H54 (cell line): ENCODE measurements around the gene ENTPD1.
"Not testable (repeated sequence)": the region's sequence is repeated elsewhere in the genome, so short reads cannot be mapped to it uniquely, and the experiment has no call there.

ENCODE experiments used
- DNase-seq: peaks from one replicate; pipeline ENCODE4 v3.0.0; 2011; ENCODE audit warnings: low spot score, mixed read lengths; ENCODE audit not compliant: insufficient read length
- FAIRE-seq: peaks from 3 replicates; lab custom pipeline; 2011; peaks lifted over from hg19 to GRCh38; lab: Jason Lieb, UNC
- POLR2A ChIP-seq: IDR thresholded peaks from 2 replicates; pipeline ENCODE4 v1.6.1; 2011; ENCODE audit warnings: low read depth, mild to moderate bottlenecking, low read length

ENTPD1 gene

GRCh38 chr10:95906677-95907455 is 150.9 kb downstream of the ENTPD1 start:
- TF ChIP-seq POLR2A, result no peak
- peak; percentile 29 for DNase-seq
- FAIRE-seq, result no peak

GRCh38 chr10:95907456-95908253 is 151.7 kb downstream of the ENTPD1 start, which contains the start of gene CC2D2B:
Gene CC2D2B, plus strand, starts transcription at chr10:95907975. Its CDS starts 3,349 bp downstream, at chr10:95911324.
- TF ChIP-seq POLR2A, result peak; percentile 55
- FAIRE-seq (no peak), DNase-seq (peak; percentile 86)

DNA sequence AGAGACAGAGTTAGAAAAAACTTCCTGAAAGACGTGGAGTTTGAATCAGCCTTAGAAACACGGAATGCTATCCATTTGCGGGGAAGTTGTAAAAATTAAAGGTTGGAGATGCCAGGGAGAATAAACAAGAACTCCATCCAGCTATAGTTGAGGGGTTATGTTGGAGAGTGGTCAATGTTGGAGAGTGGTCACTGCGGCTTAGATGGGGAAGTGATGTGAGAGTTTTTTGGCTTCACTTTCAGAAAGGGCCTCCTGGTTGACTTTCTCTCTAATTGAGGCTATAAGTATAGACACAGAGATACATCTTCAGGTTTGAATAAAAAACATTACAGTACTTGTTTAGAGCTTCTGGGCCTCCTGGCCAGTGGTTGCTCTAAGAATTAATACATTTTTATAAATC is 152.5 kb downstream of the ENTPD1 start:
- TF ChIP-seq POLR2A, result no peak
- DNase-seq (no peak), FAIRE-seq (no peak)

GRCh38 chr10:95909561-95909960 is 153.6 kb downstream of the ENTPD1 start:
- FAIRE-seq, result no peak
- DNase-seq, result no peak
- TF ChIP-seq POLR2A, result no peak

DNA sequence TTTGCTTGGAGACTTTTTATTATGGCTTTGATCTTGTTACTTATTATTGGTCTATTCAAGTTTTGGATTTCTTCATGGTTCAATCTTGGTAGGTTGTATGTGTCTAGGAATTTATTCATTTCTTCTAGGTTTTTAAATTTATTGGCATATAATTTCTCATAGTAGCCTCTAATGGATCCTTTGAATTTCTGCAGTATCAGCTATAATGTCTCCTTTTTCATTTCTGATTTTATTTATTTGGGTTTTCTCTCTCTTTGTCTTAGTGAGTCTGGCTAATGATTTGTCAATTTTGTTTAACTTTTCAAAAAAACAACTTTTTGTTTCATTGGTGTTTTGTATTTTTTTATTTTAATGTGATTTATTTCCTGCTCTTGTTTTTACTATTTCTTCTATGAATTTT is 160.1 kb downstream of the ENTPD1 start:
- not testable (repeated sequence) for FAIRE-seq, DNase-seq
